SW480 (cell line): ENCODE data around the gene SORCS2.

Source experiments
- DNase-seq: peaks from one replicate; pipeline ENCODE4 v3.0.0-alpha.2; 2016; ENCODE audit warnings: low spot score

SORCS2 gene

GRCh38 chr4:7186516-7187167 is 5.7 kb upstream of the SORCS2 start:
- no peak for DNase-seq

GRCh38 chr4:7187168-7187535 is 5.2 kb upstream of the SORCS2 start:
- no peak for DNase-seq

GRCh38 chr4:7187691-7188090 is 4.6 kb upstream of the SORCS2 start:
- no peak for DNase-seq

- no peak for DNase-seq
Measured at GRCh38 chr4:7189066-7189465, 3.3 kb upstream of the SORCS2 start.

GRCh38 chr4:7189475-7190277 is 2.7 kb upstream of the SORCS2 start:
- DNase-seq, result peak; percentile 46

GRCh38 chr4:7190278-7190594 is 2.1 kb upstream of the SORCS2 start:
- DNase-seq, result no peak

- DNase-seq, result no peak
Measured at GRCh38 chr4:7190691-7191545, 1.4 kb upstream of the SORCS2 start.

GRCh38 chr4:7191546-7192251 is 639 bp upstream of the SORCS2 start:
- no peak for DNase-seq

- DNase-seq, result no peak
Measured at GRCh38 chr4:7193030-7193958, 956 bp downstream of the SORCS2 start.

GRCh38 chr4:7194251-7195140 is 2.2 kb downstream of the SORCS2 start:
- DNase-seq, result no peak

GRCh38 chr4:7195141-7195515 is 2.8 kb downstream of the SORCS2 start:
- no peak for DNase-seq

- no peak for DNase-seq
Measured at GRCh38 chr4:7195546-7196287, 3.4 kb downstream of the SORCS2 start.

GRCh38 chr4:7196288-7196651 is 3.9 kb downstream of the SORCS2 start:
- peak; percentile 79 for DNase-seq

- peak; percentile 71 for DNase-seq
Measured at GRCh38 chr4:7196736-7197135, 4.4 kb downstream of the SORCS2 start.

- DNase-seq, result no peak
Measured at GRCh38 chr4:7197910-7198309, 5.6 kb downstream of the SORCS2 start.

GRCh38 chr4:7198440-7199128 is 6.2 kb downstream of the SORCS2 start:
- DNase-seq, result no peak

- DNase-seq, result no peak
Measured at GRCh38 chr4:7199129-7199725, 6.9 kb downstream of the SORCS2 start.

GRCh38 chr4:7199771-7200441 is 7.6 kb downstream of the SORCS2 start:
- DNase-seq, result no peak
